Caco-2 (cell line): Measurements from ENCODE around the gene CCDC148. TPM values are rescaled to one million over a fixed set of nuclear protein-coding genes. Genes with fewer than 3 reads are reported as not detected.

ENCODE experiments used
- BruUV-seq: library from RNA; stranded (reverse); fragments of 400-500 nt; replicated peaks from 2 replicates; lab custom pipeline; 2021; lab: Mats Ljungman, UMichigan
- CTCF ChIA-PET: fragments of 300-600 bp; sonication (Branson Sonifier 250); formaldehyde crosslinking; loops from one replicate; lab custom pipeline; 2022; ENCODE audit warnings: antibody characterized with exemption; lab: Charles Lee
- POLR2A ChIA-PET: fragments of 300-600 bp; sonication (Branson Sonifier 250); formaldehyde crosslinking; loops from one replicate; lab custom pipeline; 2022; ENCODE audit warnings: antibody characterized with exemption; lab: Charles Lee
- DNase-seq, 2 experiments: peaks; one replicate each; pipeline versions ENCODE4 v3.0.0 to v3.0.0-alpha.2; 2020 to 2022
- H3K27me3 ChIP-seq: replicated peaks from 2 replicates; pipeline ENCODE4 v1.6.0; 2011; ENCODE audit warnings: low read length; ENCODE audit not compliant: control insufficient read depth, insufficient read depth
- H3K36me3 ChIP-seq: 2 replicates; pipeline ENCODE4 v1.5.1; 2011; ENCODE audit warnings: low read length; ENCODE audit not compliant: control insufficient read depth, insufficient read depth
- H3K4me1 ChIP-seq: fragments of 250-450 bp; sonication (Bioruptor Pico); 2 replicates; pipeline ENCODE4 v1.5.1; 2020; ENCODE audit warnings: mild to moderate bottlenecking
- H3K4me3 ChIP-seq: 2 replicates; pipeline ENCODE4 v1.5.1; 2011; ENCODE audit warnings: low read depth, mild to moderate bottlenecking, control low read depth, low read length
- H3K9me3 ChIP-seq: fragments of 250-450 bp; sonication (Bioruptor Pico); 2 replicates; pipeline ENCODE4 v1.5.1; 2020; ENCODE audit warnings: mild to moderate bottlenecking, moderate library complexity
- H3K27ac Mint-ChIP-seq: one replicate; pipeline ENCODE4 v1.8.0; 2022; ENCODE audit warnings: mixed read lengths; ENCODE audit not compliant: unreplicated experiment
- H3K27me3 Mint-ChIP-seq: one replicate; pipeline ENCODE4 v1.8.0; 2022; ENCODE audit warnings: mixed read lengths; ENCODE audit not compliant: insufficient read depth, unreplicated experiment
- H3K36me3 Mint-ChIP-seq: one replicate; pipeline ENCODE4 v1.8.0; 2022; ENCODE audit warnings: mild to moderate bottlenecking, mixed read lengths; ENCODE audit not compliant: insufficient read depth, unreplicated experiment
- H3K4me1 Mint-ChIP-seq: one replicate; pipeline ENCODE4 v1.8.0; 2022; ENCODE audit warnings: low read depth, mixed read lengths; ENCODE audit not compliant: unreplicated experiment
- H3K4me3 Mint-ChIP-seq: one replicate; pipeline ENCODE4 v1.8.0; 2022; ENCODE audit warnings: mild to moderate bottlenecking, moderate library complexity, mixed read lengths; ENCODE audit not compliant: unreplicated experiment
- H3K9me3 Mint-ChIP-seq: one replicate; pipeline ENCODE4 v1.8.0; 2022; ENCODE audit warnings: mixed read lengths; ENCODE audit not compliant: unreplicated experiment
- intact Hi-C: fragments of 100-400 bp; cut with micrococcal nuclease; formaldehyde crosslinking; loops from one replicate; pipeline ENCODE4 v1.10.0; 2022; ENCODE audit not compliant: unreplicated experiment
- total RNA-seq: library from RNA; stranded (reverse); gene quantifications from 2 replicates; pipeline ENCODE4 v1.2.3, GENCODE V29; 2022
- TF ChIP-seq, protein P1 (sequence below), 2 experiments: fragments of 200-600 bp in 1 of 2; IDR thresholded peaks; 1 replicate in 1 of 2; 2 replicates in 1 of 2; pipeline versions ENCODE4 v1.5.1 to v1.8.0; 2011 to 2022; ENCODE audit warnings: antibody characterized with exemption in 1 of 2, control low read depth in 1 of 2, inconsistent platforms in 1 of 2, low read depth in 1 of 2, low read length in 1 of 2, mild to moderate bottlenecking in 1 of 2, moderate library complexity in 1 of 2; ENCODE audit not compliant: insufficient read depth in 1 of 2, severe bottlenecking in 1 of 2, unreplicated experiment in 1 of 2

The CCDC148 gene
- total RNA-seq, 1 experiment from 2014 or later, result 6.3 TPM

- Mint-ChIP-seq H3K4me1 (no peaks in the 10 kb centered on the region), H3K27ac (no peak overlapping the region), H3K9me3 (no peaks in the 10 kb centered on the region), H3K4me3 (no peak overlapping the region), H3K27me3 (peaks cover 9% of the 10 kb centered on the region), H3K36me3 (no peaks in the 10 kb centered on the region)
- no peaks in the 10 kb centered on the region for H3K36me3 ChIP-seq
- no TSS peak for BruUV-seq
- no peaks in the 10 kb centered on the region for H3K27me3 ChIP-seq
- TF ChIP-seq, protein P1, sequence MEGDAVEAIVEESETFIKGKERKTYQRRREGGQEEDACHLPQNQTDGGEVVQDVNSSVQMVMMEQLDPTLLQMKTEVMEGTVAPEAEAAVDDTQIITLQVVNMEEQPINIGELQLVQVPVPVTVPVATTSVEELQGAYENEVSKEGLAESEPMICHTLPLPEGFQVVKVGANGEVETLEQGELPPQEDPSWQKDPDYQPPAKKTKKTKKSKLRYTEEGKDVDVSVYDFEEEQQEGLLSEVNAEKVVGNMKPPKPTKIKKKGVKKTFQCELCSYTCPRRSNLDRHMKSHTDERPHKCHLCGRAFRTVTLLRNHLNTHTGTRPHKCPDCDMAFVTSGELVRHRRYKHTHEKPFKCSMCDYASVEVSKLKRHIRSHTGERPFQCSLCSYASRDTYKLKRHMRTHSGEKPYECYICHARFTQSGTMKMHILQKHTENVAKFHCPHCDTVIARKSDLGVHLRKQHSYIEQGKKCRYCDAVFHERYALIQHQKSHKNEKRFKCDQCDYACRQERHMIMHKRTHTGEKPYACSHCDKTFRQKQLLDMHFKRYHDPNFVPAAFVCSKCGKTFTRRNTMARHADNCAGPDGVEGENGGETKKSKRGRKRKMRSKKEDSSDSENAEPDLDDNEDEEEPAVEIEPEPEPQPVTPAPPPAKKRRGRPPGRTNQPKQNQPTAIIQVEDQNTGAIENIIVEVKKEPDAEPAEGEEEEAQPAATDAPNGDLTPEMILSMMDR (IDR thresholded peaks at IDR 0.05; ENCODE audit: insufficient read depth in 1 of 2, low read depth in 1 of 2, low read length in 1 of 2, severe bottlenecking in 1 of 2, unreplicated experiment in 1 of 2), result no peak
- H3K9me3 ChIP-seq, result no peaks in the 10 kb centered on the region
- no peak for DNase-seq
- ChIA-PET CTCF (no interaction called here), POLR2A (no interaction called here)
- H3K4me1 ChIP-seq, result no peaks in the 10 kb centered on the region
- H3K4me3 ChIP-seq, result no peak overlapping the region
- intact Hi-C loops, result no loop called here
These were observed 162.8 kb downstream of the CCDC148 start for GRCh38 chr2:158293722-158294121.

DNA sequence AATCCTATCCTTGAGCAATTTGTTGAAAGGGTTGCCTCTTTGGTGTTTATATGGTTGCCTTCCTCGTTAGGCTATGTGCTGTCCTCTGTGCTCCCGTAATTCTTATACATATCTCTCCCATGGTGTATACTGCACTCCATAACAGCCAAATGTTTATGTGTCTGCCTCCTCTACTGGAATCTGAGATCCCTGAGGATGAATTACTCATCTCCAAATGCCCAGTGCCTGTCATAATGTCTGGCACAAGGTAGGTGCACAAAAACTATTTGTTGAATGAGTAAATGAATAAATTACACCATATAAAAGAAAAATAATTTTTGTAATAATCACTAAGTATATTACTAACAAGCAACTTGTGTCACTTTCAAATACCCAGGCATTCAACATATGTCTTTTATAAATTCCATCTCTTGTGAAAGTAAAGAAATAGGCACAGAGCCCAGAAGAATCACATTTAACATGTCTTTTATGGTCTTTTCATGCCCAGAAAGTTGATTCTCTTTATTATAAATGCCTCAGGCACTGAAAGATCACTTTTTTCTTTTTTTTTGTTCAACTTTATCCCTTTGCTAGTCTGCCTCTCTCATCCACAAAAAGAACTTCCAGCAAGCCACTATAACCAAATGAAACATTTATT lies 164.9 kb downstream of the CCDC148 start:
- CTCF ChIA-PET, result no interaction called here
- no peak overlapping the region for H3K4me3 ChIP-seq
- intact Hi-C loops, result no loop called here
- Mint-ChIP-seq H3K4me3 (no peak overlapping the region), H3K27me3 (peaks cover 9% of the 10 kb centered on the region), H3K4me1 (no peaks in the 10 kb centered on the region), H3K27ac (no peak overlapping the region), H3K36me3 (no peaks in the 10 kb centered on the region), H3K9me3 (peaks cover 3% of the 10 kb centered on the region)
- H3K4me1 ChIP-seq, result no peaks in the 10 kb centered on the region
- TF ChIP-seq, protein P1 (IDR thresholded peaks at IDR 0.05; ENCODE audit: insufficient read depth in 1 of 2, low read depth in 1 of 2, low read length in 1 of 2, severe bottlenecking in 1 of 2, unreplicated experiment in 1 of 2), result no peak
- no peaks in the 10 kb centered on the region for H3K9me3 ChIP-seq
- no peaks in the 10 kb centered on the region for H3K27me3 ChIP-seq
- POLR2A ChIA-PET, result no interaction called here
- no peaks in the 10 kb centered on the region for H3K36me3 ChIP-seq
- no peak for DNase-seq
- no TSS peak for BruUV-seq

- no peak for DNase-seq
- H3K4me1 ChIP-seq, result no peaks in the 10 kb centered on the region
- no peak overlapping the region for H3K27ac Mint-ChIP-seq
- no peaks in the 10 kb centered on the region for H3K36me3 ChIP-seq
- no peak overlapping the region for H3K4me3 ChIP-seq
- intact Hi-C loops, result no loop called here
- H3K27me3 Mint-ChIP-seq, result peaks cover 9% of the 10 kb centered on the region
- TF ChIP-seq, protein P1 (IDR thresholded peaks at IDR 0.05; ENCODE audit: insufficient read depth in 1 of 2, low read depth in 1 of 2, low read length in 1 of 2, severe bottlenecking in 1 of 2, unreplicated experiment in 1 of 2), result no peak
- ChIA-PET POLR2A (no interaction called here), CTCF (no interaction called here)
- no TSS peak for BruUV-seq
- H3K9me3 Mint-ChIP-seq, result peaks cover 10% of the 10 kb centered on the region
- no peaks in the 10 kb centered on the region for H3K4me1 Mint-ChIP-seq
- no peak overlapping the region for H3K4me3 Mint-ChIP-seq
- H3K27me3 ChIP-seq, result no peaks in the 10 kb centered on the region
- no peaks in the 10 kb centered on the region for H3K36me3 Mint-ChIP-seq
- H3K9me3 ChIP-seq, result no peaks in the 10 kb centered on the region
These were observed 166.3 kb downstream of the CCDC148 start for GRCh38 chr2:158290225-158290624.
